Activated naive CD4-positive, alpha-beta T cell (primary cell): ENCODE measurements around the gene SIPA1L3.
"Not testable (repeated sequence)": the region's sequence is repeated elsewhere in the genome, so short reads cannot be mapped to it uniquely, and the experiment has no call there.

ENCODE experiments used
- DNase-seq, 4 experiments: peaks; one replicate each; lab custom pipeline; 2025; lab: John Stamatoyannopoulos, UW

SIPA1L3 gene

GRCh38 chr19:38042132-38042531, 135.1 kb downstream of the SIPA1L3 start:
- DNase-seq, result no peak

GRCh38 chr19:38043649-38044144, 136.7 kb downstream of the SIPA1L3 start:
- no peak for DNase-seq

- no peak for DNase-seq
Observed at GRCh38 chr19:38044267-38045111, 137.5 kb downstream of the SIPA1L3 start.

- DNase-seq, result no peak
Observed at GRCh38 chr19:38045554-38046253, 138.7 kb downstream of the SIPA1L3 start.

- DNase-seq, result no peak
Observed at GRCh38 chr19:38046254-38047048, 139.4 kb downstream of the SIPA1L3 start.

GRCh38 chr19:38047049-38047438, 140.0 kb downstream of the SIPA1L3 start:
- DNase-seq, result no peak

GRCh38 chr19:38047641-38048040, 140.6 kb downstream of the SIPA1L3 start:
- DNase-seq, result no peak

GRCh38 chr19:38049105-38049649, 142.2 kb downstream of the SIPA1L3 start:
- DNase-seq, result peak in 3 of 4 experiments; percentile 12 to 42 (median 41)

- DNase-seq, result no peak
Observed at GRCh38 chr19:38055010-38055409, 148.0 kb downstream of the SIPA1L3 start.

GRCh38 chr19:38055655-38056521, 148.9 kb downstream of the SIPA1L3 start:
- DNase-seq, result no peak

- DNase-seq, result no peak
Observed at GRCh38 chr19:38056646-38057045, 149.6 kb downstream of the SIPA1L3 start.

GRCh38 chr19:38057959-38058690, 151.1 kb downstream of the SIPA1L3 start:
- DNase-seq, result no peak

GRCh38 chr19:38059897-38060296, 152.9 kb downstream of the SIPA1L3 start:
- peak in 1 of 4 experiments; percentile 5 for DNase-seq

- no peak for DNase-seq
Observed at GRCh38 chr19:38060331-38060730, 153.3 kb downstream of the SIPA1L3 start.

- DNase-seq, result no peak
Observed at GRCh38 chr19:38061294-38061693, 154.3 kb downstream of the SIPA1L3 start.

GRCh38 chr19:38062959-38063761, 156.2 kb downstream of the SIPA1L3 start:
- DNase-seq, result no peak

GRCh38 chr19:38063928-38064327, 156.9 kb downstream of the SIPA1L3 start:
- DNase-seq, result no peak

GRCh38 chr19:38064661-38065425, 157.8 kb downstream of the SIPA1L3 start:
- DNase-seq, result no peak

- DNase-seq, result not testable (repeated sequence)
Observed at GRCh38 chr19:38065775-38066174, 158.8 kb downstream of the SIPA1L3 start.
